Esophagus squamous epithelium (tissue), 4 donors: ENCODE results near the gene C10orf95.

Source experiments
- POLR2A ChIP-seq, 4 donors: fragments of 450-650 bp; IDR thresholded peaks; one replicate each; pipeline ENCODE4 v1.6.1; 2017; ENCODE audit warnings: antibody characterized with exemption in 4 of 4, mild to moderate bottlenecking in 4 of 4, moderate library complexity in 3 of 4
- TF ChIP-seq, protein P1 (sequence below), 6 experiments: fragments of 450-650 bp in 4 of 6; fragments of 200-600 bp in 2 of 6; sonication (generic) in 2 of 6; IDR thresholded peaks; one replicate each; pipeline ENCODE4 v1.5.1; 2016 to 2019; ENCODE audit warnings: antibody characterized with exemption in 6 of 6, mild to moderate bottlenecking in 4 of 6, moderate library complexity in 4 of 6

- TF ChIP-seq, protein P1, sequence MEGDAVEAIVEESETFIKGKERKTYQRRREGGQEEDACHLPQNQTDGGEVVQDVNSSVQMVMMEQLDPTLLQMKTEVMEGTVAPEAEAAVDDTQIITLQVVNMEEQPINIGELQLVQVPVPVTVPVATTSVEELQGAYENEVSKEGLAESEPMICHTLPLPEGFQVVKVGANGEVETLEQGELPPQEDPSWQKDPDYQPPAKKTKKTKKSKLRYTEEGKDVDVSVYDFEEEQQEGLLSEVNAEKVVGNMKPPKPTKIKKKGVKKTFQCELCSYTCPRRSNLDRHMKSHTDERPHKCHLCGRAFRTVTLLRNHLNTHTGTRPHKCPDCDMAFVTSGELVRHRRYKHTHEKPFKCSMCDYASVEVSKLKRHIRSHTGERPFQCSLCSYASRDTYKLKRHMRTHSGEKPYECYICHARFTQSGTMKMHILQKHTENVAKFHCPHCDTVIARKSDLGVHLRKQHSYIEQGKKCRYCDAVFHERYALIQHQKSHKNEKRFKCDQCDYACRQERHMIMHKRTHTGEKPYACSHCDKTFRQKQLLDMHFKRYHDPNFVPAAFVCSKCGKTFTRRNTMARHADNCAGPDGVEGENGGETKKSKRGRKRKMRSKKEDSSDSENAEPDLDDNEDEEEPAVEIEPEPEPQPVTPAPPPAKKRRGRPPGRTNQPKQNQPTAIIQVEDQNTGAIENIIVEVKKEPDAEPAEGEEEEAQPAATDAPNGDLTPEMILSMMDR (IDR thresholded peaks at IDR 0.05) = no peak
- TF ChIP-seq POLR2A (IDR thresholded peaks at IDR 0.05) = no peak
These were observed 29.9 kb downstream of the C10orf95 start for GRCh38 chr10:102421507-102421756.
